Fibroblast of skin of right quadriceps (primary cell): ENCODE results near the gene RANBP10.

Experiments used
- DNase-seq: peaks from one replicate; pipeline ENCODE4 v3.0.0-alpha.2; 2013

RANBP10 gene

GRCh38 chr16:67673712-67674580, 132.4 kb downstream of the RANBP10 start:
- DNase-seq: peak; percentile 27
